Nucleus accumbens (tissue), 56 donors: ENCODE results near the gene NRG3.

Source experiments
- DNase-seq, 56 donors: peaks; one replicate each; lab custom pipeline; 2025; lab: John Stamatoyannopoulos, UW

NRG3 gene

GRCh38 chr10:82072124-82072523 is 197.1 kb downstream of the NRG3 start:
- no peak for DNase-seq

DNA sequence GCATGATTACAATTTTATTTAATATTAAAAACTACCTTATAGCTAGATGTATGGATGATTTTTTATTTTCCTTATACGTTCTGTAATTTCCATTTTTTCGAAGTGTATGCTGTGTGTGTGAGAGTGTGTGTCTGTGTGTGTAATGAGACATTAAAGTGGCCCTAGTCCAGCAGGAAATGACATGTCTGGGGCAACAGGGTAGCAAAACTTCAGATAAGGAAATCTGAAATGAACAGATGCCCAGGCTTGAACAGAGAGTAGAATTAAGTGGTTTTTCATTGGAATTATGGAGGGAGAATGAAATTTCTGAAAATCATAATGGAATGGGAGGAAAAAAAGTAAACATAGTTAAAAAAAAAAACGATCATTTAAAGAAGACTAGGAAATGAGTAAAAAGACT is 200.6 kb downstream of the NRG3 start:
- no peak for DNase-seq

- peak in 7 of 56 donors; percentile 2 to 27 (median 15) for DNase-seq
These were observed 209.5 kb downstream of the NRG3 start for GRCh38 chr10:82084496-82084895.

DNA sequence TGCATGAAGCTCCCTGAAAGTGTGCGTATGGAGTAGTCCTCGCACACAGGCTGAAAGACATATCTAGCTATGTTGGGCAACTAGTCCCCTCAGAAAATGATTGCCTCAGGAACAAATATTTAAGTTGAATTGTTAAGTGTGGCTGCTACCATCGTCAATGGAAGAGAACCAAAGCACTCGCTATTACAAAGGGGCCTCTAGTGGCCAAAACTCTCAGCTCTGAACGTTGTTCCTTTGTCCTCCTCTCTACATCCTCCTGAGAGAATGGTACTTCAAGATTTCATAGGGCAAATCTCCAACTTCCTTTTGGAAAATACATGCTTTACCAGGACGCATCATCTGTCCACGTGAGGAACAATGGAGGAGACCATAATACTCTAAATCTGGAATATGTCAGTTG is 209.9 kb downstream of the NRG3 start:
- DNase-seq, result no peak

DNA sequence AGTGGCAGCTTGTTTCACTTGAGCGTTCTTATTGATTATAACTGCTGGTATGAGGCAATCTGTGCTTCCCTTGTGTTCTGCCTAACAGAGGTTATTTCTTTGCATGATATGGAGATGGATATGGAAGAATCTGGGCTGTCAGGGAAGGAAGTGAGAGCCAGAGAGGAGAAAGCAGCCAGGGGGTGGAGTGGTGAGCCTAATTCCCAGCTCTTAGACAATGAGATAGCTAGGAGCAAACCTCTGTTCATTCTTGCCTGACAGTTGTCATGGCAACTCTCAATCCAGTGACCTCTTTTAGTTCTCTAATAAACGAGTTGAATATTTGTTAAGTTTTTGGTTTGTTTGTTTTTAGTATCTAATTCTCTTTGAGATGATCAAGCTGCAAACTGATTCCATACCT is 214.3 kb downstream of the NRG3 start:
- peak in 12 of 56 donors; percentile 1 to 30 (median 4) for DNase-seq

GRCh38 chr10:82091413-82091812 is 216.4 kb downstream of the NRG3 start:
- no peak for DNase-seq

- DNase-seq, result no peak
These were observed 217.1 kb downstream of the NRG3 start for GRCh38 chr10:82092111-82092510.

DNA sequence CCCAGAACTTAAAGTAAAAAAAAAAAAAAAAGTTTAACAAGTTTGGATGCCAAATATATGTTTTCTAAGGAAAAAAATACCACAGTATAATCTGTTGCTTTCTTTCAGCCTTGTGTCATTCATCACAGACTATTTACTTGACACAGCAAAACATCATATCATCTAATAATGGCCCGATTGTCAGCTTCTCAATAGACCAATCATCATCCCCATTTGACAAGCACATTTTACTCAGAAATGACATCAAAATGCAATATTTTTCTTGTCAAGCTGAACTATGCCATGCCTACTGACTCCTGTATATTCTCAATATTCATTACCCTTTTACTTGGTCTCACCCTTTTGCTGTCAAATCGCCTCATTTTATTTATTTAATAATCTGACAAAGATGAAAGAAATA is 249.7 kb downstream of the NRG3 start:
- DNase-seq, result no peak

GRCh38 chr10:82128527-82128926 is 253.5 kb downstream of the NRG3 start:
- DNase-seq, result no peak

DNA sequence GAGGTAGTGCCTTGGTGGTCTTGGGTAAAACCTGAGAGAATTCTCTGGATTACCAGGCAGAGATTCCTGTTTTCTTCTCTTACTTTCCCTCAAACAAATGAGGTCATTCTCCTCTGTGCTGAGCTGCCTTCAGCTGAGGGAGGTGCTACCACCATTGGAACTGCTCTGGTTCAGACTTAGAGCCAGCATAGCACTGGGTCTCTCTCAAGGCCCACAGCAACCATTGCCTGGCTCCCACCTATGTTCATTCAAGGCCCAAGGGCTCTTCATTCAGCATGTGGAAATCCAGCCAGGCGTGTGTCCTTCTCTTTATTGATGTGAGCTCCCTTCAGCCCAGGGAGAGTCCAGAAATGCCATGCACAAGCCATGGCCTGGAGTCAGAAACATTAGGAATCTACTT is 261.1 kb downstream of the NRG3 start:
- no peak for DNase-seq

- no peak for DNase-seq
These were observed 269.2 kb downstream of the NRG3 start for GRCh38 chr10:82144153-82144552.

DNA sequence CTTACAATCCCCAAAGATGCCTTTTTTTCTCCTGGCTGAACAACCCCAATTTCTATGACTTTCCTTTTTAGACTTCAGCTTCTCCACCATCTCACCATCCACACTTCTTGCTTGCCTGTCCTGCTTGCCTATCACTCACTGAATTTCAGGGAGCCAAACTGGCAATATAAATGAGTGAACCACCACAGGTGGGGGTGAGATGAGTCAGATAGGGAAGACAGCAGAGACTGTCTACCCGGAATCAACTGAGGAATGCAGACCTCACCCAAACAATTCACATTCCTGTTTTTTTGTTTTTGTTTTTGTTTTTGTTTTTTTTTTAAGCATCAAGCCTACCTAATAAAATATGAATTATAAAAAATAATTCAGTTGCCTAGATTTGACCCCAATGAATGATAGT is 273.8 kb downstream of the NRG3 start:
- no peak for DNase-seq

DNA sequence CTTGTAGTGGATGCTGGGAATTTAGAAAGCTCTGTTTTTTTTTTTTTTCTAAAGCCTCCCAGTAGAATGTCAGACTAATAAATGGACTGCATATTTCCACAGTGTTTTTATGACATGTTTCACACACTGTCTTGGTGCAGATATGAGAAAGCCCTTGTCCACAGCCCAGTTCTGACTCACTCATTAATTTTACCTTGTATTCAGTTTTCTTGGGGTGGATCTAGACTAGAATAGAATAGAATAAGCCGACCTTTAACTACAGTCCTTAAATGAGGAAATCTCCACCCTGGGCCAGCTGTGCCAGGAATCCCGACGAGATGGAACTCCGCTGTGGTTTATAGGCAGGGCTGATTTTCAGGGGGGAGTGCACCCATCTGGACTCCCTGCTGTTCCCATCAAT is 274.7 kb downstream of the NRG3 start:
- no peak for DNase-seq

- peak in 17 of 56 donors; percentile 1 to 47 (median 15) for DNase-seq
These were observed 275.3 kb downstream of the NRG3 start for GRCh38 chr10:82150123-82150900.

GRCh38 chr10:82160307-82160706 is 285.3 kb downstream of the NRG3 start:
- DNase-seq, result no peak

- DNase-seq, result no peak
These were observed 286.3 kb downstream of the NRG3 start for GRCh38 chr10:82161264-82161663.

DNA sequence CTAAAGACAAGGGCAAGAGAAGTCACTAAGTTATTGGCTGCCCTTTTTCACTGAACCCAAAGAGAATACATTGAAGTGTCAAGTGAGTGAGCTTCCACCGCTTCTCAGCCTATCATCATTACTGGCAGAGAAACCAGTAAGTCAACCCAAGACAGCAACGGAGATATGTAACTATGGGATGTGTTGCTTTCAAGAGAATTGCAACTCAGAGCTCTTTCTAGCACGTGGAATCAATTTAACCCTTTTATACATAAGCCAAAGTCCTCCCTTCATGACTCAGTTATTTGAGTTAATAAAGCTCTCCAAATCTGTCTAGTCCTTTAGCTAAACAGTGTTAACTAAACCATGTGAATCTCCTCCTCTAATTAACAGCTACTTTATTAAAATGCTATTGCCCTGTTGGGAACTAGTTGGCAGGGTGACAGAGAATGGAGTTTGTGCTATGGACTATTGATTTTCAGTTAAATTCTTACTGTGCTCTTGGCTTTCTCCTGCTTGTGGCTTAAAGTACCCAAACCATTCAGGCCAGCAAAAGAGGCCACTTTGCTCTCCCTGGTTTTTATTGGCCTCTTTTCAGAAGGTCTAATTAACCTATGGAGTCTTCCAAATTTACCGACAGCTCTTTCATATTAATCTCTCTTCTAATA is 287.7 kb downstream of the NRG3 start:
- no peak for DNase-seq

DNA sequence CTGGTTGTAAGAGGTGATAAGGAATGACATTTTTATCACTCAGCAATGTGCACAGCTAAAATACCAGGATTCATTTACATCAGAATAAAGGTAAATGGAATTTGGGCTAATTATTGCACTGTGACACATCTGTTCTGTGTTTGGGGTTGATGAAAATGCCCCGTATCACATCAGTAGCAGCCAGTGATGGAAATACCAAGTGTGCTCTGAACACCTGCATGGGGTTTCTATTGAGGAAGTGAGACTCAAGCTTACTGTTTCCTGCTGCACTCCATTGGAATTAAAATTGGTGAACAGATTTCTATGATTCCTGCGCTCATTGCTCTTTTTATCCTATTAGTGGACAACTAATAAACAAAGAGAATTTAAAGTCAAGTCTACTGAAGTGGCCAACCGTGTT is 296.9 kb downstream of the NRG3 start:
- DNase-seq, result no peak

DNA sequence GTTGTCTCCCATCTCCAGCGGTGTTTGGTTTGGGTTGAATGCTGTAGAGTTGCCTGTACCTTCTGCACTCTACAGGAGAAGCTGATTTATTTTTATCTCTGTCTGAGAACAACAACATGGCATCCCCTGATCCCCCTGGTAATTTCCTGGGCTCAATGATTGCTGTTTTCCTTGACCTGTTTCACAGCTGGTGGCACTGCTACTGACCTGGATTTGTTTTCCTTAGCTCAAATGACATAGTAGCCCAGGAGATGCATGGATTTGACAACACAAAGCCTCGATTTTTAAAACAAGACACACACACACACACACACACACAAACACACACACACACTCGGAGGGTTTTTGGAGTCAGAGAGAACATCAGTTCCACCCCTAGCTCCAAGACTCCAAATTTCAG is 301.6 kb downstream of the NRG3 start:
- DNase-seq, result no peak

- DNase-seq, result peak in 5 of 56 donors; percentile 0 to 25 (median 7)
These were observed 315.7 kb downstream of the NRG3 start for GRCh38 chr10:82190432-82191260.

DNA sequence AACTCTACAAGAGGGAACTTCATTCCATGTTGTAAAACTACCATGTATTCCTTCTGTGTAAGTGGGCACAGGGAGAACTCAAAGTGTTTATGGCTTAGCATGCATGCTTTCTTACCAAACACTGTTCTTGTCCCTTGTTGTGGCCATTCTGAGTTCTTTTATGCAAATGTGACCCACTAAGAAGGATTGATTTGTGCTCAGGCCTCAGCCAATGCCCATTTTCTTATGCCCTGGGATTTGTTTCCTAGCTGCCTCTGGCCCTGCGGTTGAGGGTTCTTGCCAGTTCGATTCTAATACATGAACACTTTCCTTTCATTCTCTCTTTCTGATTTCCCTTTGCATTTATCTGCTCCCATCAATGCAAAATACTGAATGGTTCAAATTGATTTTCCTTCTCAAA is 316.7 kb downstream of the NRG3 start:
- DNase-seq, result peak in 12 of 56 donors; percentile 2 to 63 (median 34)
